Measurements from ENCODE around the gene PIEZO1. TPM values are rescaled to one million over a fixed set of nuclear protein-coding genes. Genes with fewer than 3 reads are reported as not detected.
"Not testable (repeated sequence)": the region's sequence is repeated elsewhere in the genome, so short reads cannot be mapped to it uniquely, and the experiment has no call there.

PIEZO1 gene
- total RNA-seq, 2 donors from 2014 or later: 37.7 to 73.2 TPM

GRCh38 chr16:88676502-88677242, 108.3 kb downstream of the PIEZO1 start:
- no peak for DNase-seq (ENCODE audit: low spot score)
- H3K4me3 ChIP-seq: no peak overlapping the region
- H3K36me3 ChIP-seq: no peaks in the 10 kb centered on the region
- TF ChIP-seq, protein P1, sequence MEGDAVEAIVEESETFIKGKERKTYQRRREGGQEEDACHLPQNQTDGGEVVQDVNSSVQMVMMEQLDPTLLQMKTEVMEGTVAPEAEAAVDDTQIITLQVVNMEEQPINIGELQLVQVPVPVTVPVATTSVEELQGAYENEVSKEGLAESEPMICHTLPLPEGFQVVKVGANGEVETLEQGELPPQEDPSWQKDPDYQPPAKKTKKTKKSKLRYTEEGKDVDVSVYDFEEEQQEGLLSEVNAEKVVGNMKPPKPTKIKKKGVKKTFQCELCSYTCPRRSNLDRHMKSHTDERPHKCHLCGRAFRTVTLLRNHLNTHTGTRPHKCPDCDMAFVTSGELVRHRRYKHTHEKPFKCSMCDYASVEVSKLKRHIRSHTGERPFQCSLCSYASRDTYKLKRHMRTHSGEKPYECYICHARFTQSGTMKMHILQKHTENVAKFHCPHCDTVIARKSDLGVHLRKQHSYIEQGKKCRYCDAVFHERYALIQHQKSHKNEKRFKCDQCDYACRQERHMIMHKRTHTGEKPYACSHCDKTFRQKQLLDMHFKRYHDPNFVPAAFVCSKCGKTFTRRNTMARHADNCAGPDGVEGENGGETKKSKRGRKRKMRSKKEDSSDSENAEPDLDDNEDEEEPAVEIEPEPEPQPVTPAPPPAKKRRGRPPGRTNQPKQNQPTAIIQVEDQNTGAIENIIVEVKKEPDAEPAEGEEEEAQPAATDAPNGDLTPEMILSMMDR (IDR thresholded peaks at IDR 0.05): no peak
- peaks cover 0 to 4% of the 10 kb centered on the region in 2 donors for H3K27me3 ChIP-seq
- H3K27ac ChIP-seq: no peak overlapping the region
- no peaks in the 10 kb centered on the region for H3K9me3 ChIP-seq
- H3K4me1 ChIP-seq: peaks cover 0 to 40% of the 10 kb centered on the region in 2 donors

GRCh38 chr16:88673716-88674379, 111.2 kb downstream of the PIEZO1 start:
- Histone ChIP-seq H3K4me3 (no peak overlapping the region), H3K27ac (peak overlapping the region; percentile 72 to 77), H3K9me3 (no peaks in the 10 kb centered on the region), H3K4me1 (peaks cover 0 to 40% of the 10 kb centered on the region in 2 donors), H3K36me3 (no peaks in the 10 kb centered on the region), H3K27me3 (no peaks in the 10 kb centered on the region)
- DNase-seq (ENCODE audit: low spot score): no peak
- TF ChIP-seq, protein P1 (IDR thresholded peaks at IDR 0.05): no peak

- no peaks in the 10 kb centered on the region for H3K36me3 ChIP-seq
- DNase-seq (ENCODE audit: low spot score): no peak
Observed at GRCh38 chr16:88672776-88673175, 112.2 kb downstream of the PIEZO1 start.

DNA sequence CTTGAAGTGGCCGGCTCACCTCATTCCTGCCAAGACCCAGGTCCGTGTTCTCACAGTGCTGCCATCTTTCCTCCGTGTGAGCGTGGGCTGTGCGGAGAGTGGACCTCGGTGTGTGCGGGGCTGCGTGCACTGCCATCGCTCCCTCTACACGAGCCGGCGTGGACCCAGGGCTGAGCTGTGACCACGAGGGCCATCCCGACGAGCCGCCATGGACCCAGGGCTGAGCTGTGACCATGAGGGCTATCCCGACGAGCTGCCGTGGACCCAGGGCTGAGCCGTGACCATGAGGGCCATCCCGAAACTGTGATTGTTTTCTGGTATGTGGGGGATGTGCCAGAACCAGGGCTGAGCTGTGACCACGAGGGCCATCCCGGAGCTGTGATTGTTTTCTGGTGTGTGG, 113.2 kb downstream of the PIEZO1 start:
- H3K4me3 ChIP-seq: no peak overlapping the region

More at GRCh38 chr16:88672776-88673175, 112.2 kb downstream of the PIEZO1 start:
- Histone ChIP-seq H3K27me3 (no peaks in the 10 kb centered on the region), H3K27ac (peak overlapping the region; percentile 72 to 77), H3K9me3 (no peaks in the 10 kb centered on the region), H3K4me1 (peaks cover 0 to 31% of the 10 kb centered on the region in 2 donors), H3K4me3 (no peak overlapping the region)
- TF ChIP-seq, protein P1 (IDR thresholded peaks at IDR 0.05): no peak

DNA sequence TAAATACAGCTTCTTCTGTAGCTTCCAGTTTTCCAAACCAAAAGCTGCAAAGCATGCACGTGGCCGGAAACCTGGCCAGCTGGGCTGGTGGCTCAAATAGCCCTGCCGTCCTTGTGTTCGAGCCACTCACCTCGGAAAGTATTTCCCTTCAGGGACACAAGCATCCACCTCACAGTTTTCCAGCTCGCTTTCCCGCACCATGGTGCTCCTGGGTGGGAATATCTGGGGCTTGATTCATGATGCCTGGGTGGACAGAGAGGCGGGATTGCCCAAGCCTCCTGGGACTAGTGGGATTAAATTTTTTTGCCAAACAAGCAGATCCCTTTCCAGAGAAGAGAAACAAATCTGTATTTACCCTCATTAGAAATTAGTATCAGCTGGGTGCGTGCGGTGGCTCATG, 115.0 kb downstream of the PIEZO1 start:
- no peaks in the 10 kb centered on the region for H3K9me3 ChIP-seq
- no peaks in the 10 kb centered on the region for H3K27me3 ChIP-seq
- TF ChIP-seq, protein P1 (IDR thresholded peaks at IDR 0.05): no peak
- H3K36me3 ChIP-seq: no peaks in the 10 kb centered on the region
- H3K4me1 ChIP-seq: peaks cover 0 to 26% of the 10 kb centered on the region in 2 donors
- no peak overlapping the region for H3K27ac ChIP-seq
- no peak overlapping the region for H3K4me3 ChIP-seq
- no peak for DNase-seq (ENCODE audit: low spot score)

More for the DNA sequence above, 113.2 kb downstream of the PIEZO1 start:
- no peaks in the 10 kb centered on the region for H3K36me3 ChIP-seq
- no peaks in the 10 kb centered on the region for H3K9me3 ChIP-seq
- H3K27me3 ChIP-seq: no peaks in the 10 kb centered on the region
- no peak overlapping the region for H3K27ac ChIP-seq
- H3K4me1 ChIP-seq: peaks cover 0 to 31% of the 10 kb centered on the region in 2 donors
- DNase-seq (ENCODE audit: low spot score): no peak
- TF ChIP-seq, protein P1 (IDR thresholded peaks at IDR 0.05): no peak

GRCh38 chr16:88669493-88669892, 115.5 kb downstream of the PIEZO1 start:
- not testable (repeated sequence) for H3K4me3 ChIP-seq; DNase-seq (ENCODE audit: low spot score); H3K36me3 ChIP-seq; H3K27ac ChIP-seq; H3K9me3 ChIP-seq; H3K27me3 ChIP-seq
- H3K4me1 ChIP-seq: peaks cover 0 to 26% of the 10 kb centered on the region in 2 donors
